Ovary (tissue), 9 donors: ENCODE measurements around the gene SVOP. TPM values are rescaled to one million over a fixed set of nuclear protein-coding genes. Genes with fewer than 3 reads are reported as not detected.

Experiments used
- DNase-seq, 5 donors: peaks; one replicate each; pipeline ENCODE4 v3.0.0-alpha.2; 2019 to 2020
- H3K27ac ChIP-seq, 2 donors: fragments of 200-600 bp; one replicate each; pipeline versions ENCODE4 v1.5.1 to v1.8.0; 2019 to 2022
- H3K27me3 ChIP-seq: fragments of 200-600 bp; one replicate; pipeline ENCODE4 v1.8.0; 2022
- H3K36me3 ChIP-seq: fragments of 200-600 bp; sonication (generic); one replicate; pipeline ENCODE4 v1.5.1; 2019
- H3K4me1 ChIP-seq: one replicate; pipeline ENCODE4 v1.8.1; 2013; ENCODE audit warnings: mild to moderate bottlenecking, moderate library complexity; ENCODE audit not compliant: insufficient read depth
- H3K4me3 ChIP-seq: fragments of 200-600 bp; sonication (generic); one replicate; pipeline ENCODE4 v1.5.1; 2017
- H3K9me3 ChIP-seq, 2 donors: fragments of 200-600 bp in 1 of 2; sonication (generic) in 1 of 2; one replicate each; pipeline versions ENCODE4 v1.5.1 to v1.8.1; 2013 to 2019; ENCODE audit warnings: mild to moderate bottlenecking in 1 of 2, moderate library complexity in 1 of 2
- CTCF ChIP-seq, 3 donors: fragments of 450-650 bp in 2 of 3; fragments of 200-600 bp in 1 of 3; IDR thresholded peaks; one replicate each; pipeline versions ENCODE4 v1.5.1 to v1.8.0; 2016 to 2022; ENCODE audit warnings: antibody characterized with exemption in 3 of 3, mild to moderate bottlenecking in 1 of 3
- EP300 ChIP-seq: sonication (generic); formaldehyde crosslinking; IDR thresholded peaks from one replicate; pipeline ENCODE4 v1.6.1; 2017; ENCODE audit warnings: antibody characterized with exemption
- POLR2A ChIP-seq: fragments of 450-650 bp; IDR thresholded peaks from one replicate; pipeline ENCODE4 v1.6.1; 2017; ENCODE audit warnings: antibody characterized with exemption, mild to moderate bottlenecking, moderate library complexity
- WGBS, 3 donors: extraction: QIAGEN DNeasy Blood & Tissue Kit in 1 of 3; methylation state at CpG; one replicate each; pipeline versions ENCODE4 v1.1.5 to v1.1.7; 2013 to 2017; 5-methylcytosine and 5-hydroxymethylcytosine counted together
- intact Hi-C, 4 donors: fragments of 100-400 bp; cut with DNase I; formaldehyde crosslinking; loops; one replicate each; pipeline versions ENCODE4 v1.11.0 to v1.15.1; 2022 to 2023
- polyA plus RNA-seq, 2 donors: library from polyadenylated mRNA; stranded (reverse); fragments of 200-250 nt in 1 of 2; fragments of 350-450 nt in 1 of 2; fragmentation: Illumina TruSeq in 1 of 2; extraction: RNeasy Lipid Tissue Mini Kit (QIAGEN cat#74804) in 1 of 2; gene quantifications; one replicate each; pipeline ENCODE4 v1.2.3, GENCODE V29; 2013 to 2014
- total RNA-seq, 7 donors: library from RNA; depleted of rRNA in 2 of 7; stranded (reverse); fragments of >200 nt in 2 of 7; fragmentation: NEBNext Ultra II Directional in 3 of 7; extraction: Animal tissue kit (Norgen Biotek cat#: 25700) in 3 of 7; gene quantifications; one replicate each; pipeline versions ENCODE4 v1.1.0 to v1.2.4, GENCODE V29; 2016 to 2023
- donor health status: DM: no; HTN: no; CAD: no; lungs with moderate emphysema.
- donor health status: DM: no; HTN: no; CAD: no.
- donor health status: Bipolar disorder and iron deficiency.
- donor health status: DM: yes; HTN: yes; CAD: no.
- donor health status: DM: no; HTN: no; CAD: no.
- donor health status: DM: yes; HTN: yes; CAD: no.

The SVOP gene
- total and polyA plus RNA-seq, 9 donors = not detected

- H3K4me1 ChIP-seq = no peaks in the 10 kb centered on the region
- no peak overlapping the region for H3K4me3 ChIP-seq
- H3K27me3 ChIP-seq = no peaks in the 10 kb centered on the region
- no peak for DNase-seq
- H3K9me3 ChIP-seq = no peaks in the 10 kb centered on the region
- no peak for TF ChIP-seq EP300
- no peak for TF ChIP-seq POLR2A
- TF ChIP-seq CTCF (IDR thresholded peaks at IDR 0.05) = no peak
- intact Hi-C loops = no loop called here
- H3K27ac ChIP-seq = no peak overlapping the region
- H3K36me3 ChIP-seq = no peaks in the 10 kb centered on the region
- 58 to 61% (median 61%) methylated on average over 16 of the region's 16 CpGs for WGBS, 3 donors
Observed at GRCh38 chr12:108884116-108885012, 136.5 kb downstream of the SVOP start.

- Histone ChIP-seq H3K27ac (no peak overlapping the region), H3K4me1 (no peaks in the 10 kb centered on the region), H3K9me3 (no peaks in the 10 kb centered on the region), H3K27me3 (no peaks in the 10 kb centered on the region), H3K36me3 (no peaks in the 10 kb centered on the region), H3K4me3 (no peak overlapping the region)
- no peak for TF ChIP-seq CTCF (IDR thresholded peaks at IDR 0.05)
- no peak for TF ChIP-seq POLR2A
- TF ChIP-seq EP300 = no peak
- intact Hi-C loops = no loop called here
- 60 to 70% (median 68%) methylated on average over 3 of the region's 3 CpGs for WGBS, 3 donors
- DNase-seq = no peak
Observed at GRCh38 chr12:108881953-108882352, 138.9 kb downstream of the SVOP start.

GRCh38 chr12:108879615-108880254, 141.1 kb downstream of the SVOP start, which contains the start of gene DAO:
Gene DAO (plus strand): TSS chr12:108880092. CDS start chr12:108885007, 4,915 bp downstream.
- no peak within 1 kb of the TSS for H3K27ac ChIP-seq
- no peaks in the 10 kb centered on the region for H3K9me3 ChIP-seq
- 51 to 55% (median 52%) methylated on average over 16 of the region's 16 CpGs for WGBS, 3 donors
- H3K36me3 ChIP-seq = no peaks in the 10 kb centered on the region
- intact Hi-C loops = no loop called here
- TF ChIP-seq CTCF (IDR thresholded peaks at IDR 0.05) (no peak), POLR2A (no peak), EP300 (no peak)
- no peak for DNase-seq
- H3K4me1 ChIP-seq = no peaks in the 10 kb centered on the region
- H3K27me3 ChIP-seq = no peaks in the 10 kb centered on the region
- H3K4me3 ChIP-seq = no peak within 1 kb of the TSS

- WGBS, 3 donors = 76 to 84% (median 81%) methylated on average over 3 of the region's 3 CpGs
Observed at GRCh38 chr12:108876550-108876949, 144.3 kb downstream of the SVOP start.

More at GRCh38 chr12:108876550-108876949, 144.3 kb downstream of the SVOP start:
- no peaks in the 10 kb centered on the region for H3K4me1 ChIP-seq
- H3K36me3 ChIP-seq = no peaks in the 10 kb centered on the region
- H3K4me3 ChIP-seq = no peak overlapping the region
- TF ChIP-seq EP300 = no peak
- TF ChIP-seq POLR2A = no peak
- no peak for TF ChIP-seq CTCF (IDR thresholded peaks at IDR 0.05)
- DNase-seq = no peak
- no peak overlapping the region for H3K27ac ChIP-seq
- no peaks in the 10 kb centered on the region for H3K9me3 ChIP-seq
- H3K27me3 ChIP-seq = no peaks in the 10 kb centered on the region
- intact Hi-C loops = no loop called here
